GM19372 (cell line): ENCODE measurements around the gene DCDC1.

Experiments
- ATAC-seq: cut with Tn5 transposase; IDR thresholded peaks from one replicate; pipeline ENCODE4 v1.9.1; 2021; ENCODE audit warnings: mild to moderate bottlenecking, low read depth, moderate library complexity; ENCODE audit not compliant: unreplicated experiment

The DCDC1 gene

DNA sequence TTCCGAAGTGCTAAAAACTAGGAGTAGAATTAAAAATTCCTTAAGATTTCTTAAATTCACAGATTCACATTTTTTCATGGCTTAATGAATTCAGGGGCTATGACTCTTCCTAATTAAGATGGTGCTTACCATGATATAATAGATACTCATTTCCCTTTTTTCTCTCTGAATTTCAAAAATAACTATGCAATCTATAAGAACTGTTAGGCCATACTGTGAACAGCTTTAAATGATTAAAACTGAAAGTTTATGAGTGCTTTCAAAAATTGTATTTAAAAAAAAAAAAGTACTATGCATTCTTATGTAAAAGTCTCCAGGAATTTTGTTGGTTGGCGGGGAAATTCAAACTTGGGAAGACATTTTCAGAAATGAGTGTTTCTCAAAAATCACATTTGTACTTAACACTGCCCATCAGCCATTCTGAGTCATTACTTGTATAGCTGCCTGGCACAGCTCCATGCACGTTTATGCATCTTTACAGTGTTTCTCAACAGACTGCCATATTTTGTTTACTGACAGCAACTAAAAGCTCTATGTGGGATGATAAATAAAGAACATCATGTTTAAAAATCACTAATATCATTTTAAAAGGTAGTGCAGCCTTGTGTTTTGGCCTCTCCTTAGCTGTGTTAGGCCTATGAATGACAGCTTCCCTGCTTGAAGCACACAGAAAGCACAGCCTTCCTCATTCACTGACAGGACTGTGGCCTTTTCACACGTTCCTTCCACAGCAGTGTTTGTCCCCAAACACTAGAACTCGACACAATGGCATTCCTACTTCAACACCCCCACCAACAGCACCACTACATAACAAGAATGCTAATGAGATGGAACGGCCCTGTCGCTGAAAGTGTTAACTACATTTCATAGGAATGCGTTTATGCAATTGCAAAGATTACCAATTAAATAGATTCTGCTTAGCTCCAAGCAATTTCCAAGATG, 131.4 kb downstream of the DCDC1 start:
- ATAC-seq = no peak

DNA sequence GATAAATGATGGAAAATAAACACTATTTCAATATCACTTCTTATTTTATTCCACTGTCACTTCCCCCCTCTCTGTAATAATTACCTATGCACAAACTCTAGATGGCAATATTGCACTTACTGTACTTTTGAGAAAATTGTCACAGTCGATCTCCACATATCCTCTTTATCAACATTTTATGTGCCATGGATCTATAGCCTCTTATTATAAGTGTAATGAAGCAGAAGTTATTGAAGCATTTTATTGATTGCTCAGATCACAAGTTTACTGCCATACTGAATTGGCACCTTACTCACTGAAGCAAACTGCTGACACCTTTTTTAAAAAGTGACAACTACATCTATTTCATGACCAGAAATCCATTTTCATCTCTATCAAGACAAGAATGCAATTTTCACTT, 133.4 kb downstream of the DCDC1 start:
- ATAC-seq = no peak

DNA sequence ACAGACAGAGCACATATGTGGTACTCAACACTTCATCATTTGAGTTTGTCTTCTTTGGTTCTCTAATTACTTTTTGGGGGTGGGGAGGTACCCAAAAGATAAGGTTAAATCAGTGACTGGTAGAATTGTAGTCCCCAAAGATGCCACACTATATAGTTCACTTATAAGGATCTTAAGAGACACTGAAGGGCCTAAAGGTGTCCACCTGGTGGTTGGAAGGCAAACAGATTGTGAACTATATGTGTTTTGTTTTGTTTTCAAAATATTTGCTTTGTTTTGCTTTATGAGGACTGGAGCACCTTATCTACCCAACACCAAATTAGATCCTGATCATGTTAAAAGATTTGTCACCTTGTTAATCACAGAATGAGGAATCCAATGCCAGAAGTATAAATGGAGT, 136.1 kb downstream of the DCDC1 start:
- no peak for ATAC-seq

DNA sequence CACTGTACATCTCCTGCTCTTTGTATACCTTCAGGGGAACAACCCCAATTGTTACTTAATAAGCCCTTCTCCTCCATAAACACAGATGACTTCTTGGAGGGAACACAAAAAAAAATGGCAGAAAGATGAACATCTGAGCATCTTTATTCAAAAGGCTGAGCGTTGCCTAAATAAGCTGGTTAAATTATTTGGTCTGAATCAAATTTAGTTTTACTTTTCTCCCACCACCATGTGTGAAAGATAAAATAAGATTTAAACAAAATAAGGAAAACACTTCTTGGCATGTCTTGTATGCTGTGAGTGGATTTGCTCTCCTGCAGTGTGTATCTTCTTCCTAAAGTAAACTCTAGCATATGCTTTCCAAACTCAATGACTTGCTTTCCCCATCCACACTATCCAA, 137.9 kb downstream of the DCDC1 start:
- no peak for ATAC-seq

DNA sequence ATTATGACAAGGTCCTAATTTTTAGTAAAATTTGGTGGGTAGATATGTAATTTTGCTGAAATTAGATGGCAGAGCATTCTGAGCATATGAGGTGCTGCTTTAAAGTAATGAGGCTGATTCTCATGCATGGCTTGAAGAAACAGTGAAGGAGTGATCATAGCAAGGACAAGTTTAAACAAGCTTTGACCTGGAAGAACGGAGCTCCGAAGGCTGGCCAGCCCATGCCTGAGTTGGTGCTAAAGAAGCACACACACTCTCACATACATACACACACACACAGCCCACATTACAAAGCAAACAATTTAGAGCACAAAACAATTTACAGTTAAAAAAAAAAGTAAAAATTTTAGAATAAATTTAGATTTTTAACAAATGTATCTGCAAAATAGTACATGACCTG, 150.7 kb downstream of the DCDC1 start:
- ATAC-seq = no peak

DNA sequence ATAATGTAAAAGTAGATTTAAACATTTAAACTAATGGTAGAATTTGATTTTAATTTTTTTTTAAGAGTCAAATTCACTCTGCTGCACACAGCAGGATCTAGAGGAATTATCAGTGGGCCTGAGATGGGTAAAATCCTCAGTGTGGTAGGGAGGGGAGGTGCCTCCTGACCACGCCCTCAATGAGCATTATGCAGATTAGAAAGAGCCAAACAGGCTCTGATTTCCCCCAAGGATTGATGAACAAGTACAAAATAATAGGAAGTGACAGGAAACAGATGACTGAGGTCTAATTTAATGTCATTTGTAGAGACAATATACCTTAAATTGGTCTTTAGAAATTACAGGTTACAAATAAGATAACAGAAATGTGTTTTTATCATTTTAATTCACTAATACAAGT, 155.2 kb downstream of the DCDC1 start:
- ATAC-seq = no peak

DNA sequence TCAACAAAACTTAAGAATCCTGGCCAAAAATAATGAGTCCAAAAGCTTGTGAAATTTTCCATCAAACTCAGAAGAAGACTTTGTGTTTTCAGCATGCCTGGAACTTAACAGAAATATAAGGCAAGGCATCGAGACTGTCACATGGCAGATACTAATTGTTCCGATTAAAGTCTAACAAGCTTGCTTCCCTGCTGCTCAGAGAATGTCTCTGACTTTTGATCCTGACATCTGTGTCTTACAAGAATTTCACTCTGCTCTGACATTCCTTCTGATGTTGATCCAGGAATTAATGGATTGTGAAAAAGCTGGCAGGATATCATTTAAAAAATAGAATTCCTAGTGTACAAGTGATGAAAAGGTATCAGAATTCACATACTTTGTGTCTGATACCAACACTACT, 170.2 kb downstream of the DCDC1 start:
- no peak for ATAC-seq

DNA sequence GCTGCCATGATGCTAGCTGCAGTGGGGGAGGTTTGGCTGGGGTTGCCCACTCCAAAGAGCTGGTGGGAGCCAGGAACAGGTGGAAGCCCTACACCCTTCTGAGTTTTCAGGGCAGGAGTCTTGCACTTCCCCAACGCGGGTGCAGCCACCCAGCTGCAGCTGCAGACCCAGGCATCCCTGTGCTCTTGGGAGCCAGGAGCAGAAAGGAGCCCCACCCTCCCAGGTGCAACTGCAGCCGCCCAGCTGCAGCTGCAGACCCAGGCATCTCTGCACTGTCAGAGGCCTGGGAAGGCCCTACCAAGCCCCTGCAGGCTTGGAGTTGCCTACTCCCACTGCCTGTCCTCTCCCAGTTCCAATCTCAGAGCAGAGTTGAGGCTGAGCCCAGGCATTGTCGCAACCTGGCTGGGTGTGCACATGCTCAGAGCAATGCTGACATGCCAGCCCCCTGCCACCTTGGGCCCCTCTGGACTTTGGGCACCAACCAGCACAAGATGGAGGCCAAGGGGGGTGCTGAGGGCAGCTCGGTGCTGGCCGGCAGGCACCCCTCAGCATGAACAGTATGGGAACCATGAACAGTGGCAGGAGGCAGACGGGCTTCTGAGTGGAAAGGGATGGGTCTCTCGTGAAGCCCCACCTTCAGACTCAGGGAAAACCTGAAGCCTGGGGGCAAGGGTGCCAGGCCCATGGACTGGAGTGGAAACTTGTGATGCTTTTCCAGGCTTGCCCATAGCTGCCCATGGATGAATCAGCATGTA, 195.4 kb downstream of the DCDC1 start:
- ATAC-seq = no peak

DNA sequence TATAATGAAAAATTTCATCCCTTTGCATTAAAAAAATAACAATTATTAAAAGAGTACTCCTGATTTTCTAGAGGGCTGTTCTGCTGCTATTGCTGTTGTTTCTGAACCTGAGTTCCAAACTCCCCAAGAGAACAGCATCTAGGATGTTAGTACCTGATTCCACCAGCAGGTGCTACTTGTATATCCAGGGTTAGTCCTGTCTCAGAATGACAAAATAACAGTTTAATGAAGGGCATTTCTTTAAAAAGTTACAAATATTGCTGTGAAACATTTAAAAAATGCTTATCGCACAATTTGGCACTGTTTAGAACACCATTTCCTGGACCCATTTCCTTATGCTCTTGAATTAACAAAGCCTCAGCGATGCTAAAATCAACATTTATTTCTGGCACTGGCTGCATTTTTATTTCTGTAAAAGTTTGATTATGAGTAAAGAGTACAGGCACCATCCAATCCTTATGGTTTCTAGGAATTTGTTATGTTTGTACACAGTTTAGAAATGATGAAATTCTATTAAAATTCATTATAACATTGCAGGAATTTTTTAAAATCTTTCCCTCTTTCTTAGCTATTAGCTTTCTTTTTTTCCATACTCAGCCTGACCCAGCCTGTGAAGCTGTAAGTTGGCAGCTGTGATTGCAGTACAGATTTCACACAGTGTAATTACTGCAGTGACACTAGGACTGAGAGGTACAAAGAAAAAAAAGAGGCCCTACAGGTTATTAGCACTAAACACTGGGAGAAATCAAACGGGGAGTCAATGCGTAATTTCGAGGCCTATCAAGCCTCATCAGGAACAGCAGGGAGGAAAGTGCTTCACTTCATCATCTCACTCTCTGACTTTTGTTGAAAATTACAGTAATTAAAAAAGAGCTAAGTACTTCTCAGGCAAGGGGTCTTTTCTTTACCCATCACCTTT, 208.8 kb downstream of the DCDC1 start:
- ATAC-seq = no peak

DNA sequence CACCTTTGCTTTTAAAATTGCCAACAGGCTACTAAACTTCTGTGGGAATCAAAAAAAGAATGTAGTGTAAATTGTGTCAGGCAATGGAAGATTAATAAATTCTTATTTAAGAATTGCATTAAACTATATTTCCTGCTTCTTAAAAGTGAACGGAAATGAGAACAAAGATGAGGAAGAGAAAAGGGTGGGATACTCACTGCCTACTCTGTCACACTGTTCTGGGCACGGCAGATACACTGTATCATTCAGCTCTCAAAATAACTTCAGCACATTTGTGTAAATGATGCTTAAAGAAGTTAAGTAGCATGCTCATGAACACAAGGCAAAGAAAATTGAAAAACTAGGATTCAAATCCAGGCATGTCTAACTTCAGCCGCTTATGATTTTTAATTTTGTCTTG, 218.7 kb downstream of the DCDC1 start:
- no peak for ATAC-seq

DNA sequence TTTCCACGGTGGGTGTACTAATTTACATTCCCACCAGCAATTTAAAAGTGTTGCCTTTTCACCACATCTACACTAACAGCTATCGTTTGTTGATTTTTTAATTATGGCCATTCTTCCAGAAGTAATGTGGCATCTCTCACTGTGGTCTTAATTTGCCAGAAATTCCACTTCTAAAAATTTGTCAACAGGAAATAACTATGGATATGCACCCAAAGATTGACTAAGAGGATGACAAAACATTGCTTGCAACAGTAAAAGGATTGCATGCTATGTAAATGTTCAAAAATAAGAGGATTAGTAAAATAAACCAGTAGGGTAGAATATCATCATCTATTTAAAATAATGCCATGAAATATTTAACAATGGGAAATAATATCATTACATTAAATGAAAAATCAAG, 219.5 kb downstream of the DCDC1 start:
- ATAC-seq = no peak

DNA sequence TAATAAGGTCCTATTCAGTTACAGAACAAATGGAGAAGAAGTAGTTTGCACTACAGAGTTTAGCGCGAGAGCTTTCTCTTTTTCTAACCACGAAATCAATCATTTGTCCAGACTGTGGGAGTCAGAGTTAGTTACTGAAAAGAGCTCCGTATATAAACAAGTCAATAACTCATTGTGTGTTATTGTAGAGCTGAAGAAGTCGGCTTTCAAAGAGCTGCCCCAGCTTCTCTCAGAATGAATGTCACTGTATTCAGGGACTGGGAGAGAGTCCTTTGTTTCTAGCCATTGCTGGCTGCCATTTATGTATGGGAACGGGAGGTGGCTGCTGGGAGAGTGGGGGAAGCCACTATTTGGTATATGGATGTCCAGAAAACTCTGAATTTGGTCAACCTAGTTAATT, 227.8 kb downstream of the DCDC1 start:
- ATAC-seq = no peak

DNA sequence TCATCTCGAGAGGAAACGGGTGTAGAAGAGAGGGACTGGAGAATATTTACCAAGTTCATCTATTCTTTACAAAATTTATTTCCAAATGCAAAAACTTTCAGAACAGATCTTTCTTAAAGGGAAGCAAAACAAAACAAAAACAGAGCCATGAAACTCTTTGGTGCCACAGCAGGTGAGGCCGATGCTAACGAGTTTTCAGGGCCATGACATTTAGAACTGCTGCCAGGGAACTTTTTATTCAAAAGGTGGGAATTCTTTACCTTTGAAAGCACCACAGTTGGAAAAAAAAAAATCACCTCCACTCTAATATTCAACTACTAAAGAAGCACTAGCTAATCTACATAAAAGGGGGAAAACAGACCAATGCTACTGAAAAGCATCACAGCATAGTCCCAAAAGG, 230.1 kb downstream of the DCDC1 start:
- ATAC-seq = no peak

DNA sequence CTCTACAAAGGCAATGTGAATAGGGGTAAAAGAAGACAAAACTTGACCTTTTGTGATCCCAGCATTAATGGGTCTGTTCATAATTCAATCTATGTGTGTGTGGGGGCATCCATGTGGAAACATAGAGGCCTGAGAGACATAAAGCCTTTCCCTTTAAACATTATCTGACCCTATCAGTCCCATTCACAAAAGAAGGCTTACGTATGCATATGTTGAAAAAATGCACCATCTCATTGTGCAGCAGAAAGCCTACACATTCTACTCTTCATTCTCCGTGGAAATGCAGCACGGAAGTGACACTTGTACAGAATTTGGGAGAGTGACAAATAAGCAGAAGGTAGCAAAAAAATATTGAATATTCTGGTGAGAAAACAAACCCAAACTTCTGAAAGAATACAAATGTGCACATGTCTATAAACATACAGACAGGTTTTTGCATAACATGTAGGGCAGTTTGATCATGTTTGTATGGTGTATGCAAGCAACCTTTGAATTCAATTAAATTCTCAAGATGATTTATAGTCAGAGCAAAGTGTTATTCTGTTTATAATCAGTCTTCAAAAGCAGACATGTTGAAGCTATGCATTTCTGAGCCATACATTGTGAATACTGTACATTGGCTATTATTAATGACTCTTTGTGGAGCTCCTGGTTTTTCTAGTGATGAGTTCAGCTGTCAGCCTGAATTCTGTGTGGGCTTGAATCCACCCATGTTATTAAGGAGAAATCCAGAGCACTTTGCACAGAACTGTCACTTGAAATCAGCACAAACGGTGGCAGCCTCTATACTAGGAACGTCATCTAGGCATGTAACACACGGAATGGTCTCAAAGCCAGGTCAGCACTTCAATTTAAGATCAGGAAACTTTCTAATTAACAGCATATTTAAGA, 236.8 kb downstream of the DCDC1 start:
- no peak for ATAC-seq

DNA sequence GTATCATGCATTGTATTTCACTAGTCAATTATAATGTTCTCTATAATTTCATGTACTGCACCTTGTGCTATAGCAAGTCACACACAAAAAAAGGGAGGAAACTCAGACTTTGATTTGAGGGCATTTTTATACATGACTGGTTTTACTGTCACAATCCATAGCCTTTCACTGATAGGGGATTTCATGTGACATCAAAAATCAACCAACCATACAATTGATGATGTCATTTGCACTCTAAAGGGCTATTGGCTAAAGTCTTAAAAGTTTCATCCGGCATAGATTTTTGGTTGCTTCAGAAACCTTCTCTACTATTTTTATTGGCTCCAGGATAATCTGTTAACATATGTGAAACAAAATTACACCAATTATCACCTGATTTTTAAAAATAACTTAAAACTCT, 237.8 kb downstream of the DCDC1 start:
- ATAC-seq = no peak

DNA sequence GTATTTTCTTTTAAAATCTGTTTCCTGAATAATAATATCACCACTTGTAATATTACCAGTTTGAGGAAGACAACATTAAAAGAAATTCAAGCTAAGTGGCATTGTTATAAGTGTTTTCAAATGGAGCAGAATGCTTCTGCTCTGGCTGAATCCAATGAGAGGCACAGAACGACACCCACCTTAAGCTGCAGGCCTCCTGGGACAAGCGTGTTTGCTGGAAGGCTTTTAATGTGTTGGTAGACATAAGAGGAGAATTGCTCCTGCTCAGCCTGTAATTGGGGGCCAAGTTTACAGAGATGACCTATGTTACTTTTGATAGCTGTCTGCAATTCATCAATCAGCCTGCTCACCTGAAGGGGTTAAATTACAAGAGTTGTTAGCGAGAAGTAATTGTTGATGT, 242.2 kb downstream of the DCDC1 start:
- ATAC-seq = no peak

DNA sequence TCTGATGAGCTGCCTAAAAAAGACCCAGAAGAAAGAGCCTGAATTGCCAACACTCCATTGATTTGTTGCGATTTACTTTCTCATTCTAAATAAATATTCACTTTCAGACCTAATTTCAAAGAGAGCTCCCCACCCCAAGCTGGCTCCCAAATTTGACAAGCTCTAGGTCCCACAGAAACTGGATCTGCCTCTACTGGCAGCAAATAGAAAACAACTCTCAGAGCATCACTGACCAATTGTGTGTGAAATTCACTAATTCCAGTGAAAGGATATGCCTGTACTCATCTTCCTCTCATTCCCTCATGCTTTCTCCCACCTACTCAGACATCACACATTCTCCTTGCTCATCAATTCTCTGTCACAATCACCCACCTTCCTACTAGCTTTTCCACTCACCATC, 249.1 kb downstream of the DCDC1 start:
- no peak for ATAC-seq

DNA sequence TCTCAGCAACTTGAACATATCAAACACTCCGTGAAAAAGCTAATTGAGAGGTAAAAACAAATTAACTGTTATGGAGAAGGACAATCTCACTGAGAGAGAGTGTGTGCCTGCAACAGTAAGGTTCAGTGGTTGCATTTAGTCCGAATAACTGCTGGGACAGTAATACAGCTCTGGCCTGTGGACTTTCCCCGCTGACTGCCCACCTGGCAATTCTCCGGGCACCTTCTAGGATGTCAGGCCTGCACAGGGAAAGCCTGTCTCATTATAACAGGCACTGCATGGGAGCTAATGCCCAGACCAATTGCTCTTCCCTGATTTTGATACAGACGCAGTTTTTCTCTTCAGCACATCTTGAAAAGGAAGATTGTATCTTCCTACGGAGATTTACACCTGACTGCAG, 251.0 kb downstream of the DCDC1 start:
- no peak for ATAC-seq

DNA sequence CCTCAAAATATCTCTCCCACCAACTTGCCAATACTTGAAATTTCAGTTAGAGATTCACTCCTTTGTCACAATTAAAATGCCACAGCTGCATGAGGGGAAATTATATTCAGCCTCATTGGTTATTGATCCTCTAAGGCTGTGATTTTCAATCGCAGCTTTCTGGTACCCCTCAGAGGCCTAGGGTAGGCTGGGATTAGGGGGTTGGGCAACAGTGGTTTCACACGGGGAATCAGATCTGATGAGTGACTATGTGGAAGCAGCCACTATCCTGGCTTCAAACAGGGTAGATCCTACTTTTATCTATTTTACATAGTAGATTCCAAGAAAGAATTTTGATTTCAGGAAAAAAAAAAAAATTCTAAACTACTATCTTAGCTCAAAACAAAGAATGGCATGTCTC, 252.5 kb downstream of the DCDC1 start:
- ATAC-seq = no peak

DNA sequence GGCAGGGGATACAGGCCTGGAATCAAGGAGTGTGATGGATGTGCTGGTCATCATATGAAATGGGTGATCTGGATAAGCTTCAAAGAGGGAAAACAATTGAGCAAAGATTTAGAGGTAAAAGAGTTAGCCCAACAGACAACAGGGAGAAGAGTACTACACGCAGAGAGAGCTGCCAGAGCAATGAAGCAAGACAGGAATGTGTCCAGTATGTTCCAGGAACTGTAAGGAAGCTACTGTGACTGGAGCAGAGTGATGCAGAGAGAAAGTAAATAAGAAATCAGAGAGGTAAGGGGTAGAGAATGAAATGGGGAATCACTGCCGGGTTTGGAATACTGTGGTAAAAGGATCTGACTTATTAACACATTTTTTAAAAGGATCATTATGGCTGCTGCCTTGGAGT, 255.1 kb downstream of the DCDC1 start:
- ATAC-seq = no peak
